Uterus (tissue), 4 donors: ENCODE measurements around the gene NFIA. TPM values are rescaled to one million over a fixed set of nuclear protein-coding genes. Genes with fewer than 3 reads are reported as not detected.

Experiments used
- DNase-seq, 2 donors: peaks; one replicate each; pipeline ENCODE4 v3.0.0-alpha.2; 2019 to 2020
- H3K27ac ChIP-seq, 2 donors: fragments of 200-600 bp; sonication (generic); 1 replicate in 1 of 2; 2 replicates in 1 of 2; pipeline ENCODE4 v1.5.1; 2016 to 2018
- H3K27me3 ChIP-seq, 2 donors: fragments of 200-600 bp; sonication (generic); one replicate each; pipeline ENCODE4 v1.5.1; 2018 to 2019; ENCODE audit warnings: control low read depth in 1 of 2
- H3K36me3 ChIP-seq, 2 donors: fragments of 200-600 bp; sonication (generic); one replicate each; pipeline ENCODE4 v1.5.1; 2019; ENCODE audit warnings: control low read depth in 1 of 2
- H3K4me1 ChIP-seq, 2 donors: fragments of 200-600 bp; sonication (generic); one replicate each; pipeline ENCODE4 v1.5.1; 2018 to 2019; ENCODE audit warnings: control low read depth in 1 of 2
- H3K4me3 ChIP-seq, 2 donors: fragments of 200-600 bp; sonication (generic); 1 replicate in 1 of 2; 2 replicates in 1 of 2; pipeline ENCODE4 v1.5.1; 2018 to 2019; ENCODE audit warnings: mild to moderate bottlenecking in 1 of 2
- H3K9me3 ChIP-seq, 2 donors: fragments of 200-600 bp; sonication (generic); one replicate each; pipeline ENCODE4 v1.5.1; 2019; ENCODE audit warnings: control low read depth in 1 of 2
- CTCF ChIP-seq, 4 experiments: fragments of 200-600 bp in 2 of 4; fragments of 450-650 bp in 2 of 4; sonication (generic) in 2 of 4; IDR thresholded peaks; one replicate each; pipeline ENCODE4 v1.5.1; 2016 to 2019; ENCODE audit warnings: antibody characterized with exemption in 4 of 4, mild to moderate bottlenecking in 2 of 4, moderate library complexity in 1 of 4
- POLR2A ChIP-seq, 2 donors: fragments of 450-650 bp; IDR thresholded peaks; one replicate each; pipeline ENCODE4 v1.6.1; 2016; ENCODE audit warnings: antibody characterized with exemption in 2 of 2, mild to moderate bottlenecking in 1 of 2, moderate library complexity in 1 of 2
- intact Hi-C: fragments of 100-400 bp; cut with DNase I; formaldehyde crosslinking; loops from one replicate; pipeline ENCODE4 v1.15.1; 2023; ENCODE audit warnings: low total_unique reads
- total RNA-seq, 4 donors: library from RNA; depleted of rRNA in 3 of 4; stranded (reverse); fragments of >200 nt in 3 of 4; gene quantifications; one replicate each; pipeline versions ENCODE4 v1.1.0 to v1.2.4, GENCODE V29; 2014 to 2023
- donor health status: DM: yes; HTN: yes; CAD: no.

NFIA gene
- total RNA-seq, 4 donors from 2014 or later: 49.2 to 116 (median 64.9) TPM

DNA sequence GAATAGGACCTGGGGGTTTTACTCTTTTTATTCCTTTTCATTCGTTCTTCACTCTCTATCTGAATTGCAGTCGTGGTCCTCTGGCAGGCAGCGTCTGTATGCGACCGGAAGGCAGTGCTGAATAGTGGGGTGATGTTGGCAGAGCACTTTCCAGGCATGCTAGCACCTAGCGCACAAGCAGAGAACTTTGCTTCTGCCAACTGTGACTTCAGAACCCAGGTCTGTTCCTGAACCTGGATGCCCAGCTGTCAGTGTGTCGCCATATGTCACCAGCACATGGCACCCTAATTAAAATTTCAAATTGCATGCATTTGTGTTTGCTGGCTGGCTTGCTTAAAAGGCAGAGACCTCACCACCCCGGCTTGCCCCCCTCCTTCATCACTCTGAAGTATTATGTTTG, 116.2 kb downstream of the NFIA start:
- TF ChIP-seq CTCF (IDR thresholded peaks at IDR 0.05): no peak
- no peak for TF ChIP-seq POLR2A (IDR thresholded peaks at IDR 0.05)
- DNase-seq: no peak
- no peaks in the 10 kb centered on the region for H3K36me3 ChIP-seq
- H3K9me3 ChIP-seq: no peaks in the 10 kb centered on the region
- peaks cover 1 to 6% of the 10 kb centered on the region in 2 donors for H3K4me1 ChIP-seq
- H3K27me3 ChIP-seq: no peaks in the 10 kb centered on the region
- intact Hi-C loops: no loop called here
- no peak overlapping the region for H3K4me3 ChIP-seq
- no peak overlapping the region for H3K27ac ChIP-seq

DNA sequence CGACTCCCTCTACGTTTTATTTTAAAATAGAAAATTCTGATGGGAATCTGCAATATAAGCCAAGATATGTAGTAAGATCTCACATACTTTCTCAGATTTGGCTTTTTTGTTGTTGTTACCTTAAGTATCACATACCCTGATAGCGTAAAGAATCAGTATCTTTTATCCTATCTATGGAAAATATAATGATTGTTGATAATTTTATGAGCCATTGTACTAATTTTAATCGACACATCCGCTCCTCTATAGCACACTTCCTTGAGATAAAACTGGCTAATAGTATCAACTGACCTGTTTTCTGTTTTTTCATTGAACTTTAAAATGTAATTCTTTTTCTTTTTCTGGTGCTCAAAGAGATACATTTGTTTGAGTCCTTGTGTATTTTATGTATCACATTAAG, 118.7 kb downstream of the NFIA start:
- TF ChIP-seq CTCF (IDR thresholded peaks at IDR 0.05): no peak
- TF ChIP-seq POLR2A (IDR thresholded peaks at IDR 0.05): no peak
- H3K4me3 ChIP-seq: no peak overlapping the region
- H3K4me1 ChIP-seq: peaks cover 0 to 7% of the 10 kb centered on the region in 2 donors
- DNase-seq: no peak
- no peaks in the 10 kb centered on the region for H3K9me3 ChIP-seq
- H3K27ac ChIP-seq: no peak overlapping the region
- H3K36me3 ChIP-seq: no peaks in the 10 kb centered on the region
- intact Hi-C loops: no loop called here
- no peaks in the 10 kb centered on the region for H3K27me3 ChIP-seq

DNA sequence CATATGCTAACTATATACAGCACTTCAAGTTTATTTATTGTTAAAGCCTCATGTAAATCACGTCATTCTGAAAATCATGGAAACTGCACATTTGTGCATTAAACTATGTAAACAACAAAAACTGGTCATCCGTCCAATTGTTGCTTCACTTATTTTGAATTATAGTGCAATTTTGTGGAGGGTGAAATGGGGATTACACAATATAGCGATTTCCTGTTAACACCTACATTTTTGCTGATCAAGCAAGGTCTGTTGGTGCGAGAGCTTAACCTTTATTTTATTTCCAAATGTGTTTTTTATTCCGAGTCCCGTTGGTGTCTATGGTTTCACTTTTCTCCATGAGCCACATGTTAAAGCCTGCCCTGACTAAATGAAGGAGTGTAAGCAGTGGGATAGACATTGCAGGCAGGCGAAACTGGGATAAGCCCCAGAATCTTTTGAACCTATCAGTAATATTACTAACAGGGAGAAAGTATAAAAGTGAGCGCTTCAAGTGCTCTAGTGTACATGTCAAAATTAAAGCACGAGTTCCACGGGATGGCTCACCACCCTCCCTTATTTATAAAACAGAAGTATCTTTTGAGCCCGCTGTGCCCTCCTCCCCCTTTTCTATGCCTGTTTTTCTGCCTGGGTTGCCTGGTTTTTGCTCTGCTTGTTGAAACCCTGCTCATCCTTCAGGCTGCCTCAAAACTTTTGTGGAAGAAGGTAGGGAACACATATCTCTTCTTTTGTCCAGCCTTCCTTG, 120.7 kb downstream of the NFIA start:
- TF ChIP-seq CTCF (IDR thresholded peaks at IDR 0.05): no peak
- no peak for TF ChIP-seq POLR2A (IDR thresholded peaks at IDR 0.05)
- intact Hi-C loops: no loop called here
- DNase-seq: no peak
- Histone ChIP-seq H3K4me1 (peaks cover 0 to 7% of the 10 kb centered on the region in 2 donors), H3K4me3 (peak overlapping the region in 1 of 2 donors; percentile 1), H3K27me3 (no peaks in the 10 kb centered on the region), H3K9me3 (no peaks in the 10 kb centered on the region), H3K27ac (peak overlapping the region; percentile 16 to 25), H3K36me3 (no peaks in the 10 kb centered on the region)

- Histone ChIP-seq H3K4me1 (peaks cover 0 to 7% of the 10 kb centered on the region in 2 donors), H3K27me3 (no peaks in the 10 kb centered on the region), H3K27ac (no peak overlapping the region), H3K36me3 (no peaks in the 10 kb centered on the region), H3K4me3 (no peak overlapping the region), H3K9me3 (no peaks in the 10 kb centered on the region)
- DNase-seq: no peak
- no peak for TF ChIP-seq POLR2A (IDR thresholded peaks at IDR 0.05)
- TF ChIP-seq CTCF (IDR thresholded peaks at IDR 0.05): no peak
- intact Hi-C loops: no loop called here
Observed at GRCh38 chr1:61204528-61204927, 122.2 kb downstream of the NFIA start.

DNA sequence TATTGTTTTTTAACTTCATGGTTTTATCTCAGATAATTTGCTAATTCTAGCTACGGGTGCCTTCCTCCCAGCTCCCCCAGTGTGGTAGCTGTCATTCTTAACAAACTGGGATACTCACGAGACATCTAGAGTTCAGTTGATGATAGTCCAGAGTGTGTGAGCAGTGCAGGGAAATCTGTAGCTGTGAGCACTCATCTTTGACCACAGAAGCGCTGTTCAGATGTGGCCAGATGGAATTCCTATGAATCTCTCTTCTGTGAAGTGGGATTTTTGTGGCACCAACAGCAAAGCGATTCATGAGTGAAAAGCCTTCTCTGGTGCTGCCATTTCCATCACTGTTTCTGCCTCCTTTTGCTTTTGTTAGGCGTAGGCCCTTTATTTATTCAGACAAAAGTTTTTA, 125.1 kb downstream of the NFIA start:
- Histone ChIP-seq H3K27ac (no peak overlapping the region), H3K9me3 (no peaks in the 10 kb centered on the region), H3K27me3 (no peaks in the 10 kb centered on the region), H3K4me3 (no peak overlapping the region), H3K36me3 (no peaks in the 10 kb centered on the region), H3K4me1 (peaks cover 0 to 7% of the 10 kb centered on the region in 2 donors)
- TF ChIP-seq POLR2A (IDR thresholded peaks at IDR 0.05) (no peak), CTCF (IDR thresholded peaks at IDR 0.05) (no peak)
- intact Hi-C loops: no loop called here
- DNase-seq: no peak
